K562 (cell line): ENCODE measurements around the gene CCDC106. TPM values are rescaled to one million over a fixed set of nuclear protein-coding genes. Genes with fewer than 3 reads are reported as not detected.
A peak's percentile ranks its signal among the peaks of the same experiment; 100 is the strongest.

Experiments
- BCOR ChIP-seq: fragments of 450-650 bp; IDR thresholded peaks from 2 replicates; pipeline ENCODE4 v1.6.1; 2016
- CC2D1A ChIP-seq: fragments of 450-650 bp; IDR thresholded peaks from 2 replicates; pipeline ENCODE4 v1.6.1; 2017; ENCODE audit warnings: mild to moderate bottlenecking
- ERF ChIP-seq: fragments of 450-650 bp; formaldehyde crosslinking; IDR thresholded peaks from 2 replicates; pipeline ENCODE4 v1.4.0; 2020; ENCODE audit warnings: mild to moderate bottlenecking, mixed read lengths
- HCFC1 ChIP-seq: IDR thresholded peaks from 2 replicates; pipeline ENCODE4 v1.6.1; 2012; ENCODE audit warnings: low read depth, low read length, improper control_type of control experiment
- NFATC3 ChIP-seq: fragments of 450-650 bp; IDR thresholded peaks from 2 replicates; pipeline ENCODE4 v1.6.1; 2017; ENCODE audit warnings: mild to moderate bottlenecking
- SMC3 ChIP-seq: conservative IDR thresholded peaks from 2 replicates; pipeline ENCODE4 v1.6.1; 2011; ENCODE audit warnings: low read depth, low read length, improper control_type of control experiment; ENCODE audit not compliant: insufficient read depth
- SNIP1 ChIP-seq: fragments of 450-650 bp; IDR thresholded peaks from 2 replicates; pipeline ENCODE4 v1.7.1; 2017; ENCODE audit warnings: low read depth, mild to moderate bottlenecking
- TRIM24 ChIP-seq, 2 experiments: fragments of 450-650 bp; IDR thresholded peaks; 2 replicates each; pipeline ENCODE4 v1.6.1; 2016
- ZBTB11 ChIP-seq, 3 experiments: fragments of 200-800 bp in 1 of 3; fragments of 250-450 bp in 1 of 3; fragments of 450-650 bp in 1 of 3; sonication (Bioruptor Pico) in 1 of 3; sonication (Bioruptor generic) in 1 of 3; formaldehyde crosslinking in 1 of 3; IDR thresholded peaks; 2 replicates each; pipeline versions ENCODE4 v1.6.1 to v1.8.0; 2016 to 2022; ENCODE audit warnings: mild to moderate bottlenecking in 2 of 3, missing genetic modification characterization in 2 of 3, missing compliant biosample characterization in 1 of 3, moderate library complexity in 1 of 3
- ZBTB33 ChIP-seq: sonication (generic); formaldehyde crosslinking; IDR thresholded peaks from 2 replicates; pipeline ENCODE4 v1.8.1; 2023; ENCODE audit warnings: mild to moderate bottlenecking, missing genetic modification reagents
- ZMIZ1 ChIP-seq, 2 experiments: fragments of 150-350 bp in 1 of 2; IDR thresholded peaks; 2 replicates each; pipeline ENCODE4 v1.6.1; 2012 to 2016; ENCODE audit warnings: low read depth in 2 of 2, low read length in 2 of 2, mild to moderate bottlenecking in 1 of 2, moderate library complexity in 1 of 2
- ZNF121 ChIP-seq: sonication (generic); formaldehyde crosslinking; conservative IDR thresholded peaks from 2 replicates; pipeline ENCODE4 v1.8.0; 2022; ENCODE audit warnings: missing genetic modification reagents
- ZNF384 ChIP-seq: IDR thresholded peaks from 2 replicates; pipeline ENCODE4 v1.6.1; 2012; ENCODE audit warnings: low read depth, low read length, improper control_type of control experiment
- ZNF644 ChIP-seq: fragments of 200-800 bp; sonication (Bioruptor generic); IDR thresholded peaks from 2 replicates; pipeline ENCODE4 v1.6.1; 2016; ENCODE audit warnings: low read depth, missing genetic modification characterization, missing compliant biosample characterization
- polyA plus RNA-seq, 8 experiments: library from polyadenylated mRNA; depleted of rRNA in 4 of 8; stranded (reverse) in 5 of 8; unstranded in 3 of 8; fragments of >200 nt; fragmentation: Nextera tagmentation in 2 of 8; fragmentation: Illumina TruSeq in 1 of 8; extraction: Ambion mirVana in 2 of 8; extraction: Trizol in 1 of 8; gene quantifications; 2 replicates each; pipeline versions ENCODE4 v1.2.1 to v1.2.3, GENCODE V29; 2011 to 2014; ENCODE audit warnings: inconsistent platforms in 1 of 8, missing spikeins in 1 of 8
- total RNA-seq, 7 experiments: library from RNA; depleted of rRNA in 6 of 7; stranded (reverse); fragments of >200 nt in 6 of 7; fragmentation: Illumina TruSeq in 2 of 7; extraction: Trizol in 2 of 7; gene quantifications; 2 replicates each; pipeline versions ENCODE4 v1.2.1 to v1.2.3, GENCODE V29; 2011 to 2021; ENCODE audit warnings: low replicate concordance in 1 of 7
- TF ChIP-seq, protein P1 (sequence below): fragments of 200-800 bp; sonication (Bioruptor generic); IDR thresholded peaks from 2 replicates; pipeline ENCODE4 v1.6.1; 2017; ENCODE audit warnings: missing genetic modification characterization, missing compliant biosample characterization

The CCDC106 gene
- total and polyA plus RNA-seq, 9 of the 15 experiments (the other 6 are each of a cell fraction or from before 2014, with no cell fraction given) = 0.10 to 27.5 (median 15.0) TPM; not detected in 1

DNA sequence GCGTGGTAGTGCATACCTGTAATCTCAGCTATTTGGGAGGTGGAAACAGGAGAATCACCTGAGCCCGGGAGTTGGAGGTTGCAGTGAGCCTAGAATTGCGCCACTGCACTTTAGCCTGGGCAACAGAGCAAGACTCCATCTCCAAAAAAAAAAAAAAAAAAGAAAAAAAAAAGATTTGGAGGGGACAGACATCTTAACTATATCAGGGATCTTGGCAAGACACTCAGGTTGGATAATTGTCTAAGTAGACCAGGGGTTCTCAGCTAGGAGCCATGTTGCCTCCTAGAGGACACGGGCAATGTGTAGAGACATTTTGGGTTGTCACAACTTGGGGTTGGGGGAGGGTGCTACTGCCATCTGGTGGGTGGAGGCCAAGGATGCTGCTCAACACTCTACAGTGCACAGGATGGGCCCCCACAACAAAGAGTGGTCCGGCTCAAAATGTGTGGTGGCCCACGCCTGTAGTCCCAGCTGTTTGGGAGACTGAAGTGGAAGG is 9.1 kb upstream of the CCDC106 start (continued):
- TF ChIP-seq ZBTB11 (CRISPR knock-in tag; IDR thresholded peaks at IDR 0.05) = peak in 1 of 3 experiments; percentile 28; a peak in 1 of 6 replicates
- peak; percentile 77 for TF ChIP-seq ZNF121 (CRISPR knock-in tag)
- TF ChIP-seq SNIP1 = peak; percentile 61; the same call in 1 of the 2 replicates
- peak; percentile 70; the same call in 1 of the 2 replicates for TF ChIP-seq ZBTB33 (CRISPR knock-in tag)
- peak; percentile 65 for TF ChIP-seq BCOR
- TF ChIP-seq ZNF644 = 0 out of 2 replicates have a peak, but pooled peaks have one; percentile 33
- 0 out of 4 replicates have a peak, but pooled peaks of 1 of the 2 experiments have one; percentile 9 for TF ChIP-seq TRIM24 (IDR thresholded peaks at IDR 0.05)
- peak; percentile 93 for TF ChIP-seq CC2D1A
- TF ChIP-seq, protein P1, sequence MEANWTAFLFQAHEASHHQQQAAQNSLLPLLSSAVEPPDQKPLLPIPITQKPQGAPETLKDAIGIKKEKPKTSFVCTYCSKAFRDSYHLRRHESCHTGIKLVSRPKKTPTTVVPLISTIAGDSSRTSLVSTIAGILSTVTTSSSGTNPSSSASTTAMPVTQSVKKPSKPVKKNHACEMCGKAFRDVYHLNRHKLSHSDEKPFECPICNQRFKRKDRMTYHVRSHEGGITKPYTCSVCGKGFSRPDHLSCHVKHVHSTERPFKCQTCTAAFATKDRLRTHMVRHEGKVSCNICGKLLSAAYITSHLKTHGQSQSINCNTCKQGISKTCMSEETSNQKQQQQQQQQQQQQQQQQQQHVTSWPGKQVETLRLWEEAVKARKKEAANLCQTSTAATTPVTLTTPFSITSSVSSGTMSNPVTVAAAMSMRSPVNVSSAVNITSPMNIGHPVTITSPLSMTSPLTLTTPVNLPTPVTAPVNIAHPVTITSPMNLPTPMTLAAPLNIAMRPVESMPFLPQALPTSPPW (CRISPR knock-in tag) = 0 out of 2 replicates have a peak, but pooled peaks have one; percentile 33
- TF ChIP-seq ZNF384 = peak; percentile 68
- TF ChIP-seq NFATC3 = no peak
- TF ChIP-seq ERF (CRISPR knock-in tag) = 0 out of 2 replicates have a peak, but pooled peaks have one; percentile 50
- TF ChIP-seq SMC3 = 0 out of 2 replicates have a peak, but pooled peaks have one; percentile 14
- peak; percentile 57 for TF ChIP-seq HCFC1
- 0 out of 4 replicates have a peak, but pooled peaks of 1 of the 2 experiments have one; percentile 32 for TF ChIP-seq ZMIZ1 (IDR thresholded peaks at IDR 0.05; ENCODE audit: low read depth in 2 of 2, low read length in 2 of 2)
